DMS79 (cell line): ENCODE measurements around the gene HHIPL1.
"Not testable (repeated sequence)": the region's sequence is repeated elsewhere in the genome, so short reads cannot be mapped to it uniquely, and the experiment has no call there.

ENCODE experiments used
- DNase-seq: peaks from one replicate; lab custom pipeline; 2025; lab: John Stamatoyannopoulos, UW

HHIPL1 gene

DNA sequence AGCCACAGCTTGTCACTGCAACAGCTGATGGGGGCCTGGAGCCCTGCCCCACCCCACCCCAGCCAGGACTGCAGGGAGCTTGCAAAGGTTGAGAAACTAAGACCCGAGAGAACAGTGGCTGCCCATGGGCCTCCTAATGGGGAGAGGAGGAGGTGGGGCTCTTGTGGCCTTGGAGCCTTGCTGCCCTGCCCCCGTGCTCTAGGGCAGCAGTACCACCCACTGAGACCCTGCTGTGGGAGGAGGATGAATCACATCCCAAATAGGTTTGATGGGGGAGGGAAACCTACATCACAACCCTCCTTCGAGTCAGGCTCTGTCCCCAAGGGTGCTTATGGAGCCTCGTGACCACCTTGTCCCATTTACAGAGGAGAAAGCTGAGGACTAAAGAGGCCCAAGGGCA is 15.9 kb downstream of the HHIPL1 start:
- no peak for DNase-seq

DNA sequence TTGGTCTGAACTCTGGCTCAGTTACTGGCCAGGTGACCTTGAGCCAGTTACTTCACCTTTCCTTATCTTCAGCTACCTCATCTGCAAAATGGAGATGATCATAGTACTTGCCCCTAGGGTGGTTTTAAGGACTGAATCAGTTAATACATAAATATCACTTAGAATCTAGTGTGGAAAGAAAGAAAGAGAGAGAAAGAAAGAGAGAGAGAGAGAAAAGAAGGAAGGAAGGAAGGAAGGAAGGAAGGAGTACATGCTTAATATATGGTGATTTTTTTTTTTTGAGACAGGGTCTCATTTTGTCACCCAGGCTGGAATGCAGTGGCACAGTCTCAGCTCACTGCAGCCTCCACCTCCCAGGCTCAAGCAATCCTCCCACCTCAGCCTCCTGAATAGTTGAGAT is 16.3 kb downstream of the HHIPL1 start:
- not testable (repeated sequence) for DNase-seq

DNA sequence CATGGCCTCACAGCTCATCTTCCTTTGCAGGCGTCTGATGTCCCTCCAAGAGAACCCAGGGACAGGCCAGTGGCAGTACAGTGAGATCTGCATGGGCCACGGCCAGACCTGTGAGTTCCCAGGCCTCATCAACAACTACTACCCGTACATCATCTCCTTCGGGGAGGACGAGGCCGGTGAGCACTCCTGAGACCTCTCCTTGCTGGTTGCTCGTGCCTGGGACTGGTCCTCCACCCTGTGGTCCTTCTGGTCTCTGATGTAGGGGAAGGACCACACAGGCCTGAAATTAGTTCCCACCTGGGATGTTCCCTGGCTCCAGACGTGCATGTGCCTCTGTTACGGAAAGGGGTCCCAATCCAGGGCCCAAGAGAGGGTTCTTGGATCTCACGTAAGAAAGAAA is 17.9 kb downstream of the HHIPL1 start:
- no peak for DNase-seq

DNA sequence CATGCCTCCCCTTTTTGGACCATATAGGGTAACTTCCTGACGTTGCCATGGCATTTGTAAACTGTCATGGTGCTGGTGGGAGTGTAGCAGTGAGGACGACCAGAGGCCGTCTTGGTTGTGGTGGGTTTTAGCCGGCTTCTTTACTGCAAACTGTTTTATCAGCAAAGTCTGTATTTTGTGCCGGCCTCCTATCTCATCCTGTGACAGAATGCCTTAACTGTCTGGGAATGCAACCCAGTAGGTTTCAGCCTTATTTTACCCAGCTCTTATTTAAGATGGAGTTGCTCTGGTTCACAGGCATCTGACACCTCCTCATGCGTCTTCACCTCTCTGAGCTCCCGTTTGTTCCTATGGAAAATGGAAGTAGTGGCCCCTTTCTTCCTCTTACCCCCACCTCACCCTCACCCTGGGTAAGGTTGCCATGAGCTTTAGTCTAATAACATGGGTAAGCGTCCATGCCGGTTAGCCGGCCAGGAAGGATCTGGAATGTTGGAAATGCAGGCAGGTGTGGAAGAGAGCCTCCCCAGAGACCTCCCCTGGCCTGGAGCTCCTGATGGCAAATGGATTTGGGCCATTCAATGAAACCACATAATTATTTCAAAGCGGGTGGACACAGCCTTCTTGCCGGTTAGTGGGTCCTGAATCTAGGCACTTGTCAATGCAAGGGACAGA is 18.6 kb downstream of the HHIPL1 start:
- peak; percentile 69 for DNase-seq

DNA sequence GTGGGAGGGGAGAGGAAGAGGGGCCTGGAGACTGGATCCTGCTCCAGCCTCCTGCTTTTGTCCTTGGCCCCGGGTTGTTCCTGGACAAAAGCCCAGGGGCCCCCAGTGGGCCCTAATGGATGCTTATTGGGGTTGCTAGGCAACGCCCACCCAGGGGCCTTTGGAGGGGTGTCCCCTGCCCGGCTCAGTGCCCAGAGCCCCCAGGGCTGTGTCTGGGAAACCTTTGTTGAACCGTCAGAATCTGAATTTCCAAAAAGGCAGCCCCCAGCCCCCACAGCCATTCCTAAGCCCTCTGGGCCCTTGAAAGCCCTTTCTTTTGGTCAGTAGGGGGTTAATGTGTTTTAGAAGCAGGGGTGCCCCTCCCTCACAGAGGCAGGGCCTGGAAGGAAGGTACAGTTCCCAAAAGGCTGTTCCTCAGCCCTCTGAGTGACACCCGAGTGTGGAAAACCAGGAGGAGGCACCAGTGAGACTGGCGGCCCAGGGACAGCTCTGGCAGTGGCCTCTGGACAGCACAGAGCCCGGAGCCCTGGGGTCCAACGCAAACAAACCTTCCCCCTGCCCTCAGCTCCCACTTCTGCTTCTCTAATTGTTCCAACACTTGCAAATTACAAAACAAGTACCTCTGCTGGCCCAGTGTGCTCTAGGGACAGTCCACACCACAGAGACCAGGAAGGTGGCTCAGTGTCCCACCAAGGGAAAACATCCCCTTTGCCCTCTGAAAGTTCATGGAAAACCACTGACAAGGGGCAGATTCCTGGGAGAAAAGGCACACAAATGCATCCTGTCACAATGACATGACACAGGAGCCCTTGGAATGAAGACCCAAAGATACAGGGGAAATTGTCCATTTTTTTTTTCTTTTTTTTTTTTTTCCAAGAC is 19.4 kb downstream of the HHIPL1 start:
- DNase-seq, result peak; percentile 69

DNA sequence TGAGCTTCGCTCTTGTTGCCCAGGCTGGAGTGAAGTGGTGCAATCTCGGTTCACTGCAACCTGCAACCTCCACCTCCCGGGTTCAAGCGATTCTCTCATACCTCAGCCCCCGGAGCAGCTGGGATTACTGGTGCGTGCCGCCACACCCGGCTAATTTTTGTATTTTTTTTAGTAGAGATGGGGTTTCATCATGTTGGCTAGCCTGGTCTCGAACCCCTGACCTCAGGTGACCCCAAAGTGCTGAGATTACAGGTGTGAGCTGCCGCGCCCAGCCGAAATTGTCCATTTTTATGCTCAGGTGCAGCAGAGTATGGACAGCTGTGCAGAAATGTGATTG is 20.0 kb downstream of the HHIPL1 start:
- DNase-seq, result peak; percentile 13

DNA sequence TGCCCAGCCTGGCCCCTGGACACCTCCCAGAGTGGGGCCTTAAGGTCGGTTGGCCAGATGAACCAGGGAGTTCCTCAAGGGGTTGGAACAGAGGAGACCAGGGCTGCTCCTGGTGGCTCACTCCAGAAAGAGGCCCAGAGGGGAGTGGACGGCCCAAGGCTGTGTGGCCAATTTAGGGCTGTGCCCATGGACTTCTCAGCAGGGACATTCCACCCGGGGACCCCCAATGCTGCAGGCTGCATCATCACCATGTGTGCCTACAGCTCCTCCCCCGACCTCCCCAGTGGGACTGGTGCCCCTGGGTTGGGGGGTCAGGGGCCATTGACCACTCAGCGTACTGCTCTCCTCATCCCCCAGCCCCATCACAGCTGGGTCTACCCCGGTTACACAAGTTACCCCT is 21.6 kb downstream of the HHIPL1 start:
- no peak for DNase-seq

DNA sequence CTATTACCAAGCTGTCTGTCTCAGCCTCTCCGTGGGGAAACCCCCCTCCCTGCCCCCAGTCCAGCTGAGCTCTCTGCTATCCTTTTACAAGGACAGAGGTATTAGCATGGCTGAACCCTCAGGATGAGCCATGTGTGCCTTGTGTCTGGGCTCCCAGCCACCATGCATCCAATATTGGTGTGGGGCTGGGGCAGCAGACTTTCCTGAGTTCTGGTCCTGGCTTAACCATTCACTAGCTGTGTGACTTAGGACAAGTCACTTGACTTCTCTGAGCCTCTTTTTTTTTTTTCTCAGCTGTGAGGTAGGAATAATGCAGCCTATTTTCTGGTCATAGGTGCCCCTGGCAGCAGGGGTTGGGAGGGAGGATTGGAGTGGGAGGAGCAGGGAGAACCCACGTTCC is 22.1 kb downstream of the HHIPL1 start:
- no peak for DNase-seq

DNA sequence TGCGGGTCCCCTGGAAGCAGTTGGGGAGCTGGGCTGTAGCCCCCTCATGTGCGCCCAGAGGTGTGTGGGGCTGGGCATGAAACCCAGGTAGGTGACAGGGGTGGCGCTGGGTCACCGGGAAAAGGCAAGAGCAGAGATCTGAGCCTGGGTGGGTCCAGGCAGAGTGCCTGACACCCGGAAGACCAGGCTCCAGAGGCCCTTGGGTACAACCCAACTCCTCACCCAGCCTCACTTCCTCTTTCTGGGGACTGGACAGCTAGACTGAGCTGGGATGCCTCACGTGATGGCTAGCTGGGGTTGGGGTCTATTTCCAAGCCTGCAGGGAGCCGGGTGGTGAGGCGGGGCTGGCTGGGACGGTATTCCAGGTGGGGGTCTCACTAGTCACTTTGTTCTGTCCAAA is 22.9 kb downstream of the HHIPL1 start:
- no peak for DNase-seq

DNA sequence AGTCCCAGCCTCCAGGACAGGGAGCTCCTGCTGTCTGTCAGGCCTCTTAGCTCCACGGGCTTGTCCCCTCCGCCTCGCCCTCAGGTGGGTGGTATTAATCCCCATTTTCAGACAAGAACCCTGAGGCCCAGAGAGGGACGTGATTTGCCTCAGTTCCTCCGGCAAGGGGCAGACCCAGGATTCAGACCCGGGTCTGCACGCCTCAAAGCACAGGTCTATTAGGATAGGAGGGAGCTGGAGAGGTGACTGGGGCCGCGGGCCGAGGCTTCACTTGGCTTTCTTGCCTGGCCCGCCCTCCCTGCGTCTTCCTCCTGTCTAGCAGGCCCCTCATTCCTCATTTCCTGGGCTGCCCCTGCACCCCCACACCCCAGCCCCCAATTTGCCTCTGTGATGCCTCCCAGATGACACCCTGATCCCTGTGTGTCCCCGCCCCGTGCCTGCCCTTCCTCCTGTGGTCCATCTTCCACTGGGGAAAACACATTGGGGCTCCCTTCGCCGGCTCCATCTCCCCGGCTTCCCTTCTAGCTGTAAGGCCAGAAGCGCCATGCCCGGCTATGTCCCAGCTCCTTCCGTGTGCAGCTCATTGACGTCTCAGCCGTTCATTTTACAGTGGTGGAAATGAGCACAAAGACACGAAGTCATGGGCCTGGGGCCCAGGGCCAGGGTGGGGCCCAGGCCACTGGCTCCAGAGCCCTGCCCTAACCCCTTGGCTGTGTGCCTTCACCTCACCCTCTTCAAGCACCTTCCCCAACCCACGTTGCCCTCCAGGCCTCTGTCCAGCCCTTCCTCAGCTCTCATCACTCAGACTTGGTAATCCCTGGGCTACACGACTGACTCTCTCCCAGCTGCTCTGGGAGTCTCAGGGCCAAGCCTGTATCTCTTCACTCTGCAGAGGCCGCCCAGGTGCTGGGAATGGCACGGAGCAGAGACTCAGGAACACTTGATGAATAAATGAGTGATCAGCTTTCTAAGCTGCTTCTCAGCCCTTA is 23.7 kb downstream of the HHIPL1 start:
- no peak for DNase-seq

DNA sequence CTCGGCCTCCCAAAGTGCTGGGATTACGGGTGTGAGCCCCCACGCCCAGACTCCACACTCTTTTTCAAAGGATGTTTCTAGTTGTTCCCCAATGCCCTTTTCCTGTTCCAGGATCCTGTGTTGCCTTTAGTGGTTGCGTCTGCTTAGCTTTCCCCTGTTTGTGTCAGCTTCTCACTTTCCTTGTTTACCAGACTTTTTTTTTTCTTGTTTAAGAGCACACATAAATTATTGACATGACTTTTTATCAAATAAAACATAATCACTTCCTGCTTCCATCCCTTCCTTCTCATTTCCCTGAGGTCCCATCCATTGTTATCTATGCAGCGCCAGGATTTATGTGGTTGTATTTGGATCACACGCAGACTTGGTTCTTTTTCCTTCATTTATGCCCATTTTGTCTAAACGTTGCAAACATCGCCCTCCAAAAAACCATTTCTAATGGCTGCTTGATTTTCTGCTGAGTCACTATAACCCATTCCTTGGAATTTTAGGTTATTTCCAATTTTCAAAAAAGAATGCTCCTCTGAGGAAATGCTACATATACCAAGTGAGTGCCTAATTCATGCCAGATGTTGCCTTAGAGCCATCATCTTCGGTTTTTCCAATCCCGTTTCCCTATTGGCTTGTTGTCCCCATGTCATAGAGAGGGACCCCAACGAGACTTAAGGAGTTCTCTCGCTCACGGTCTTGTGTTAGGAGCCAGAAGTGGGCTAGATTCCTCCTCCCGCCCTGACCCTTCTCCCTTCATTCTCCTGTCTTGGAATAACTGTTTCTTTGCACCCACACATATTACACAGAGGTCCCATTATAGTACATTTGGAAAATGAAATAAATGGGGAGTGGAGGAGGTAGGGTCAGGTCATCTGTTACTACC is 25.7 kb downstream of the HHIPL1 start:
- DNase-seq, result no peak

DNA sequence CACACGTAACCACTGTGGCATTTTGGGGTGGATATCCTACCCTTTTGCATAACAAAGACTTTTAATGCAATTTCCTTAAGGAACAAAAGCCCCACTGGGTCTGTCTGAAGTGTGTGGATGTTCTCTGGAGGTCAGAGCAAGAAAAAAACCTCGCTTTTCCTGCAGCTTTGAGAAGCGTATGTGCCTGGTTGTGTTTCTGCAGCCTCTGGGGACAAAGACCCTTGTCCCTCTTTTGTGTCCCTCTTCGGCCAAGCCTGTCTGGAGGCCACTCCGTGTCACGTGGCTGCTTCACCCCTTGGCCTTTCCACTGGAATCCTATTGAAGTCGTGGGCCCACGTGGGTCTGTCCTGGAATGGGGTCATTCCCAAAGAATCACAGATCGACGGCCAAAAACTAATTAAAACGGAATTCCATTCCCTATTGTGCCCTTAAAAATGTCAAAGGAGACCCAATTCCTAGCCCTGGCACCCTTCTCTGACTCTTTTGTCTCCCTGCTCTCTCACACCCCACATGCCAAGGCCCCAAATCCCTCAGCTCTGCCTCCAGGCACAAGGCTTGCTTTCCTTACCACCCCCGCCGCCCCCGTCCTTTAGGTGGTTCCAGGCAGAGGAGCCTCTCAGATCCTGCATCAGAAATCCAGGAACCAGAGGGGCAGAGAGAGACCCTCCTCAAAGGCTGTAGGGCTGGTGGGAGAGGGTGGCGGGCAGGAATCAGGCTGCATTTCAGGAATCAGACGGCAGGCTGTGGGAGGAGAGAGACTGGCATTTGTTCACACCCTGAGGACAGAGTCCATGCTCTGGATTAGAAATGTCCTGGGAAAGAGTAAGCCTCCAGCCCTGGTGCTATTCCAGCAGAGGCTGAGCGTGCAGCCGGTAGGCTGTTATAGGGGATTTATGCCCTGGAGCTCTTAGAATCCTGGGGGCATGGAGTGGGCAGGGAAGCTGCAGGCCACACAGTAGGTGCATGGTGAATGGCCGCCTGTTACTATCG is 26.6 kb downstream of the HHIPL1 start:
- no peak for DNase-seq

DNA sequence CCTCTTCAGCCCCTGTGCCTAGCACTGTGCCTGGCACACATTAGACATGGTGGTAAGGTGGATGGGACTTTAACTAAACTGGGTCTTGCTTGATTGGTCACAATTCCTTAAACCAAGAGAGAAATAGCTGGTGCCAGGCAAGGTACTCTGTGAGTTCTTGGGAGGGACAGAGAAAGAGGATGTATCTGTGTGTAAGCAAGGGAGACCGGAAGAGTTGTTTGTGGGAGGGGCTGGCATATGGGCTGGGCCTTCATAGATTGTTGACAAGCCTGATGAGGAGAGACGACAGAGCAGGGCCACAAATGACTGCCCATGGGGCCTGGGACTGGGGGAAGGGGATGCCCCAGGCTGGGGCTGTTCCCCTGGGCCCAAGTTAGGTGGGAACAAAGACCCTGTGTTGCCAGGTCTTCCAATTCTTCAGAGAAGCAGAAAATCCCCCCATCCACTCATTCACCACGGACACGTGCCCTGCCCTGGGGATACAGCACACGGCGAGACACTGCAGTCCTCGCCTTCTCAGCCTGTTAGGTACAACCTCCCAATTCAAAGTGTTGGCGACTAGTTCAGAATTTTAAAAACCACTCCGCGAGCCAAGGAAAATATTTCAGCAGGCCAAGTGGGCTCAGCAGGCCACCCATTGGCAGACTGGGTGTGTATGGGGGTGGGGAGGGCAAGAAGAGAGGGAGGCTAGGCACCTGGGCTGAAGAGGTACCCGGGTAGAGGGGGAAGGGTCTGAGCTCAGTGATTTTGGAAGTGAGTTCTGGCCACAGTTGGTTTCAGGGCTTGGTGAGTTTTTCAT is 27.8 kb downstream of the HHIPL1 start:
- DNase-seq, result no peak

DNA sequence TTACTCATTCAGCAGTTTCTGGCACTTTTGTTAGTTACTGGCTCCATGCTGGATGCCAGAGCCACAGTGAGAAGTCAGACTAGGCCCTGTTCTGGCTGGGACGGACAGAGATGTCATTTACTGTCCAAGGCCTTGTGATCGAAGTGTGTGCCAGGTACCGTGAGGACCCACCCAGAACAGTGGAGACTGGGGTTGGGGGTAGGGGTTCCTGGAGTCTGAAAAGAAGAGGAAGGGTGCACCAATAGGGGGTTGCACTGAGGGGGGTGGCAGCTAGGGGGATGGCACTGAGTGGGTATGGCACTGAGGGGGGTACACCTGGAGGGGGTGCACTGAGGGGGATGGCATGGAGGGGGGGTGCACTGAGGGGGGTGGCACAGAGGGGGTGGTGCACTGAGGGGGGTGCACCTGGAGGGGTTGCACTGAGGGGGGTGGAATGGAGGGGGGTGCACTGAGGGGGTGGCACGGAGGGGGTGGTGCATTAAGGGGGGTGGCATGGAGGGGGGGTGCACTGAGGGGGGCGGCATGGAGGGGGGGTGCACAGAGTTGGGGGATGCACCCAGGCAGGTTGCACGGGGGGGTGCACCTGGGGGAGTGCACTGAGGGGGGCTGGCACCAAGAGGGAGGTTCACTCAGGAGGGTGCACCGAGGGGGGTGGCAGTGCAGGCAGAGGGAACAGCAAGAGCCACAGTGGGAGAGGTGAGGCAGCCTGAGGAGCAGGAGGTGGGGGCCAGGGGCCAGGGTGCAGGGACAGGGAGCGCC is 28.6 kb downstream of the HHIPL1 start:
- no peak for DNase-seq

DNA sequence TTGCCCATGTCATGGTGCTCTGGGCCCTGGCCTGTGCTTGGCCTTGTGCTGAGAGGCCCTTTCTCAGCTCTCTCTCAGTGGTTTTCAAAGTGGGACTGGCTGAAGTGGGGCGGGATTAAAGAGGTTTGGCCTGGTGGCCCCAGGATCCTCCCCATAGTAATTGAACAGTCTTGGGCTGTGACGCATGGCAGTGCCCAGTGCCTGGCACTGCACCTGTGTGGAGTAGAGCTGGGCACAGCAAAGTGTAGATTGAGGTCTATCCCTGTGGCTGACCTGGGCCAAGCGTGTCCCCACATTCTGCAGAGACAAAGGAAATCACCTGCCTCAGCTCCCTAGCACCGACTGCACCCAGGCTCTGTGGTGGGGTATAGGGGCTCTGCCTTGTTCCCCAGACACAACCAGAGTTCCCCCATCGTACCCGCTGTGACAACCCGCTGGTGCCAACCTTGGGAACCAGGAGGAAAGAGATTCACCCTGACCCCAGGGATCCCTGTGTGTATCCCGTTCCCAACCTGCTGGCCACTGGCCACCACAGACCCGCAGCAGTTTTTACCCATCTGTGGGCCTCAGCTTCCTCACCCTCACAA is 29.2 kb downstream of the HHIPL1 start:
- DNase-seq, result no peak

DNA sequence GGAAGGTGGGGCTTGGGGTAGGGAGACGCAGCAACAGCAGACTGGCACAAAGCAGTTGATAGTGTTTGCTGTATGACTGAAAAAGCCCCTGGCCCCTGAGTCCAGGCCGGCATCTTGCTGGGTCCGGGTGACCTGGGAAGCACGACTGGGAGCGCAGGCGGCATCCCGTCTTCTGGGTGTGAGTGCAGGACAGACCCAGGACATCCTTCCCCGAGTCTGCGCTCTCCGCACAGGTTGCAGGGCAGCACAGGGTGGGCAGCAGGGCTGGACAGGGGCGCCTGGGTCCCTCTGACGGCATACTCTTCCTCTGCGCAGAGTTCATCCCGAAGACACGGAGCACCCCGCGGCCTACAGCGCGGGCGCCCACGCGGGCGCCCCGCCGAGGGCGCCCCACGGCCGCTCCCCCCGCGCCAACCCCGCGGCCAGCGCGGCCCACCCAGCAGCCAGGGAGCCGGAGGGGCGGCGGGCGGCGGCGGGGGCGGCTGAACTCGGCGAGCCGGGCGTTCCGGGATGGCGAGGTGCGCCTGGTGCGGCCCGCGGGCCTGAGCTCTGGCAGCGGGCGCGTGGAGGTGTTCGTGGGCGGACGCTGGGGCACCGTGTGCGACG is 29.9 kb downstream of the HHIPL1 start:
- DNase-seq, result no peak

DNA sequence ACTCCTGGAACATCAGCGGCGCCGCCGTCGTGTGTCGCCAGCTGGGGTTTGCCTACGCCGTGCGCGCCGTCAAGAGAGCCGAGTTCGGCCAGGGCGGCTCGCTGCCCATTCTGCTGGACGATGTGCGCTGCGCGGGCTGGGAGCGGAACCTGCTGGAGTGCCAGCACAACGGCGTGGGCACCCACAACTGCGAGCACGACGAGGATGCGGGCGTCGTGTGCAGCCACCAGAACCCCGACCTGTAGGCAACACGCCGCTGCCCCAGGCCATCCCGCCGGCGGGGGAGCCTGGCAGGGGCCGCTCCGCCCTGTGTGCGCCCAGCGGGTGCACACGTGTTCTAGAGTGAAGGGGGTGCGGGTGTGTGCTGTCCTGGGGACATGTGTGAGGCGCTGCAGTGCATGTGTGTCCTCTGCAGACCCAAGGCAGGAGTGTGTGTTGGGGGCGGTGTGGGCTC is 30.5 kb downstream of the HHIPL1 start:
- DNase-seq, result no peak

DNA sequence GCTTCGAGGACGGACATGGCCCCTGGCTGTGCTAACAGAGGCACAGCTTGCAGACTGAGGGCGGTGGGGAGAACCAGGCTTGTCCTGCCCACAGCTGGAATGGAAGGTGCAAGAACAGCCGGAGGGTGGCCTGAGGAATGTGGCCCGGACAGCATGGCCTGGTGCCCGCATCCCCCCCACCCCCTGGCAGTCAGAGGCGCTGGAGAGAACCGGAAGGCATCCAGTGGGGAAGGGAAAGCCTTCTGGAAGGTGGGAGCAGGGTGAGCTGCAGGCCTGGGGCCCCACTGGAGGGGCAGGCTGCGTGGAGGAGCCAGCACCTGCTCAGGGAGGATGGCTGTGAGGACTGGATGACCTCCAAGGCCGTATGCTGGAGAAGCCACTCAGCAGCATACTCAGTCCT is 31.0 kb downstream of the HHIPL1 start:
- DNase-seq, result no peak
